IPS DF 4.7 (cell line): ENCODE results near the gene DYNC1H1.

ENCODE experiments used
- DNase-seq: peaks from one replicate; pipeline ENCODE4 v3.0.0-alpha.2; 2013; ENCODE audit warnings: low spot score; ENCODE audit errors: extremely low read depth

Gene DYNC1H1

GRCh38 chr14:101992708-101993107 is 28.3 kb downstream of the DYNC1H1 start:
- no peak for DNase-seq

GRCh38 chr14:101997429-101998336 is 33.3 kb downstream of the DYNC1H1 start:
- no peak for DNase-seq

GRCh38 chr14:102000902-102001301 is 36.5 kb downstream of the DYNC1H1 start:
- no peak for DNase-seq

- DNase-seq, result no peak
Observed at GRCh38 chr14:102005336-102005735, 41.0 kb downstream of the DYNC1H1 start.

GRCh38 chr14:102007916-102008418 is 43.6 kb downstream of the DYNC1H1 start:
- DNase-seq, result no peak

GRCh38 chr14:102008891-102009290 is 44.5 kb downstream of the DYNC1H1 start:
- DNase-seq, result no peak

- no peak for DNase-seq
Observed at GRCh38 chr14:102011631-102012030, 47.3 kb downstream of the DYNC1H1 start.

GRCh38 chr14:102012336-102012735 is 48.0 kb downstream of the DYNC1H1 start:
- DNase-seq, result no peak

- no peak for DNase-seq
Observed at GRCh38 chr14:102013669-102014200, 49.4 kb downstream of the DYNC1H1 start.

- DNase-seq, result no peak
Observed at GRCh38 chr14:102015045-102015685, 50.8 kb downstream of the DYNC1H1 start.

- no peak for DNase-seq
Observed at GRCh38 chr14:102015771-102016170, 51.4 kb downstream of the DYNC1H1 start.

- no peak for DNase-seq
Observed at GRCh38 chr14:102016420-102017090, 52.2 kb downstream of the DYNC1H1 start.

GRCh38 chr14:102018251-102018650 is 53.9 kb downstream of the DYNC1H1 start:
- DNase-seq, result no peak

GRCh38 chr14:102019006-102019540 is 54.7 kb downstream of the DYNC1H1 start:
- no peak for DNase-seq

GRCh38 chr14:102020058-102020971 is 55.9 kb downstream of the DYNC1H1 start:
- DNase-seq, result no peak

- no peak for DNase-seq
Observed at GRCh38 chr14:102026934-102027333, 62.6 kb downstream of the DYNC1H1 start.

GRCh38 chr14:102027951-102028350 is 63.6 kb downstream of the DYNC1H1 start:
- no peak for DNase-seq

GRCh38 chr14:102028733-102029132 is 64.4 kb downstream of the DYNC1H1 start:
- no peak for DNase-seq

- no peak for DNase-seq
Observed at GRCh38 chr14:102029956-102030355, 65.6 kb downstream of the DYNC1H1 start.

- no peak for DNase-seq
Observed at GRCh38 chr14:102033241-102033640, 68.9 kb downstream of the DYNC1H1 start.
